Neural progenitor cell (in vitro differentiated cells): ENCODE measurements around the gene FGD4. TPM values are rescaled to one million over a fixed set of nuclear protein-coding genes. Genes with fewer than 3 reads are reported as not detected.
"Not testable (repeated sequence)": the region's sequence is repeated elsewhere in the genome, so short reads cannot be mapped to it uniquely, and the experiment has no call there.

Source experiments
- DNase-seq: peaks from one replicate; pipeline ENCODE4 v3.0.0-alpha.2; 2016; ENCODE audit warnings: low spot score
- H2AFZ ChIP-seq: fragments of 200-600 bp; sonication (generic); replicated peaks from 2 replicates; pipeline ENCODE4 v1.6.1; 2016; ENCODE audit warnings: antibody characterized with exemption
- H3F3A ChIP-seq: fragments of 200-600 bp; sonication (generic); 2 replicates; pipeline ENCODE4 v1.6.1; 2016; ENCODE audit warnings: antibody characterized with exemption, low read depth
- H3K27ac ChIP-seq: fragments of 200-600 bp; sonication (generic); 2 replicates; pipeline ENCODE4 v1.5.1; 2016; ENCODE audit warnings: mild to moderate bottlenecking
- H3K27me3 ChIP-seq: fragments of 200-600 bp; sonication (generic); 2 replicates; pipeline ENCODE4 v1.6.1; 2016; ENCODE audit warnings: mild to moderate bottlenecking, moderate library complexity
- H3K36me3 ChIP-seq: fragments of 200-600 bp; sonication (generic); 2 replicates; pipeline ENCODE4 v1.5.1; 2016
- H3K4me1 ChIP-seq: fragments of 200-600 bp; sonication (generic); 2 replicates; pipeline ENCODE4 v1.6.1; 2016; ENCODE audit warnings: mixed run types
- H3K4me2 ChIP-seq: fragments of 200-600 bp; sonication (generic); 2 replicates; pipeline ENCODE4 v1.6.1; 2016
- H3K4me3 ChIP-seq: fragments of 200-600 bp; sonication (generic); 2 replicates; pipeline ENCODE4 v1.5.1; 2016
- H3K79me2 ChIP-seq: fragments of 200-600 bp; sonication (generic); 2 replicates; pipeline ENCODE4 v1.6.1; 2016; ENCODE audit warnings: low read depth
- H3K9ac ChIP-seq: fragments of 200-600 bp; sonication (generic); 2 replicates; pipeline ENCODE4 v1.6.1; 2016
- H3K9me3 ChIP-seq: fragments of 200-600 bp; sonication (generic); 2 replicates; pipeline ENCODE4 v1.5.1; 2016; ENCODE audit warnings: low read depth
- H4K20me1 ChIP-seq: fragments of 200-600 bp; sonication (generic); 2 replicates; pipeline ENCODE4 v1.6.1; 2016; ENCODE audit warnings: low read depth
- H3K27ac Mint-ChIP-seq: 3 replicates; pipeline ENCODE4 v1.8.0; 2021; ENCODE audit warnings: mixed read lengths
- H3K27me3 Mint-ChIP-seq: 2 replicates; pipeline ENCODE4 v1.8.0; 2022; ENCODE audit warnings: low read depth, mild to moderate bottlenecking, inconsistent platforms, moderate library complexity, mixed read lengths; ENCODE audit not compliant: insufficient read depth
- H3K36me3 Mint-ChIP-seq: 3 replicates; pipeline ENCODE4 v1.8.0; 2021; ENCODE audit warnings: mixed read lengths
- H3K4me1 Mint-ChIP-seq: 3 replicates; pipeline ENCODE4 v1.8.0; 2021; ENCODE audit warnings: mixed read lengths
- H3K4me3 Mint-ChIP-seq: 3 replicates; pipeline ENCODE4 v1.8.0; 2021; ENCODE audit warnings: mild to moderate bottlenecking, moderate library complexity, mixed read lengths
- H3K9me3 Mint-ChIP-seq: 3 replicates; pipeline ENCODE4 v1.8.0; 2020; ENCODE audit warnings: mixed read lengths
- CTCF ChIP-seq: fragments of 200-600 bp; sonication (generic); IDR thresholded peaks from 2 replicates; pipeline ENCODE4 v1.5.1; 2017; ENCODE audit warnings: antibody characterized with exemption, mild to moderate bottlenecking
- EZH2 ChIP-seq: fragments of 200-600 bp; sonication (generic); IDR thresholded peaks from 2 replicates; pipeline ENCODE4 v1.6.1; 2017; ENCODE audit warnings: antibody characterized with exemption, mild to moderate bottlenecking, moderate library complexity
- EZH2phosphoT487 ChIP-seq: fragments of 200-600 bp; sonication (generic); IDR thresholded peaks from 2 replicates; pipeline ENCODE4 v1.6.1; 2017; ENCODE audit warnings: antibody characterized with exemption
- total RNA-seq: library from RNA; depleted of rRNA; stranded (reverse); fragments of >200 nt; gene quantifications from 2 replicates; pipeline ENCODE4 v1.2.3, GENCODE V29; 2015; ENCODE audit warnings: low replicate concordance

Gene FGD4
- total RNA-seq, 1 donor from 2014 or later, result 41.4 TPM

DNA sequence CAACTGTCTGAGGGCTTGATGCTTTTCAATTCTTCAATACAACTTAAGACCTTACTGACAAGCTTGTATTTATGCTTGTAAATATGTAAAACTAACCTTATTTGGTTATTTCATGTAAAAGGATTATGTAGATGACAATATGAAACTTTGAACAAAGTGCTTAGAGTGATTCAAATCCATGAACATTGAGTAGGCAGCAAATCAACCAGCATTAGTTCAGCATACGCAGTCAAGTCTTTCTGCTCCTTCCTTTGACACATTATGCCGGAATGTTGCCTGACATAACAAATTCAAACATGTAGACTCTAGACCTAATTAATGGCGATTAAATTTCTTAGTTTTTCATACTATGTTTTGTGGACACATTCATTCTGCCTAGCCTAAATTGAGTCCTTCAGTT lies 105.2 kb downstream of the FGD4 start:
- Histone ChIP-seq H3F3A (peaks cover 35% of the 10 kb centered on the region), H3K27me3 (no peaks in the 10 kb centered on the region), H3K79me2 (peaks cover 93% of the 10 kb centered on the region), H3K9ac (no peak overlapping the region), H2AFZ (no peak overlapping the region), H3K27ac (no peak overlapping the region), H4K20me1 (peaks cover 62% of the 10 kb centered on the region), H3K4me1 (peaks cover 75% of the 10 kb centered on the region), H3K4me3 (peak overlapping the region; percentile 61), H3K36me3 (no peaks in the 10 kb centered on the region), H3K4me2 (peak overlapping the region; percentile 93), H3K9me3 (no peaks in the 10 kb centered on the region)
- TF ChIP-seq EZH2, result no peak
- TF ChIP-seq CTCF, result no peak
- TF ChIP-seq EZH2phosphoT487, result no peak
- peak overlapping the region; percentile 92 for H3K4me3 Mint-ChIP-seq
- DNase-seq, result no peak
- no peaks in the 10 kb centered on the region for H3K36me3 Mint-ChIP-seq
- H3K27me3 Mint-ChIP-seq, result no peaks in the 10 kb centered on the region
- H3K9me3 Mint-ChIP-seq, result no peaks in the 10 kb centered on the region
- H3K4me1 Mint-ChIP-seq, result peaks cover 54% of the 10 kb centered on the region
- peak overlapping the region; percentile 14 for H3K27ac Mint-ChIP-seq

GRCh38 chr12:32505067-32505945 lies 105.9 kb downstream of the FGD4 start:
- DNase-seq, result no peak
- H3K27me3 ChIP-seq, result no peaks in the 10 kb centered on the region
- peak overlapping the region; percentile 61 for H3K4me3 ChIP-seq
- peak overlapping the region; percentile 93 for H3K4me2 ChIP-seq
- peaks cover 69% of the 10 kb centered on the region for H4K20me1 ChIP-seq
- no peaks in the 10 kb centered on the region for H3K36me3 ChIP-seq
- H3K9ac ChIP-seq, result no peak overlapping the region
- H3K27me3 Mint-ChIP-seq, result no peaks in the 10 kb centered on the region
- TF ChIP-seq EZH2phosphoT487, result no peak
- H3K79me2 ChIP-seq, result peaks cover 93% of the 10 kb centered on the region
- no peak overlapping the region for H2AFZ ChIP-seq
- H3K4me1 ChIP-seq, result peaks cover 77% of the 10 kb centered on the region
- peaks cover 35% of the 10 kb centered on the region for H3F3A ChIP-seq
- no peak overlapping the region for H3K27ac Mint-ChIP-seq
- peak overlapping the region; percentile 11 for H3K27ac ChIP-seq
- H3K9me3 ChIP-seq, result no peaks in the 10 kb centered on the region
- no peaks in the 10 kb centered on the region for H3K9me3 Mint-ChIP-seq
- H3K36me3 Mint-ChIP-seq, result no peaks in the 10 kb centered on the region
- peak overlapping the region; percentile 92 for H3K4me3 Mint-ChIP-seq
- H3K4me1 Mint-ChIP-seq, result peaks cover 55% of the 10 kb centered on the region

- H3K4me1 Mint-ChIP-seq, result peaks cover 44% of the 10 kb centered on the region
- Histone ChIP-seq H3K4me1 (peaks cover 69% of the 10 kb centered on the region), H4K20me1 (peaks cover 84% of the 10 kb centered on the region), H3F3A (peaks cover 18% of the 10 kb centered on the region), H3K79me2 (peaks cover 100% of the 10 kb centered on the region), H3K4me2 (peak overlapping the region; percentile 17)
- not testable (repeated sequence) for H3K27ac Mint-ChIP-seq, H3K9me3 ChIP-seq, H2AFZ ChIP-seq, DNase-seq, H3K4me3 ChIP-seq, H3K36me3 Mint-ChIP-seq, H3K27ac ChIP-seq, H3K27me3 ChIP-seq, H3K9ac ChIP-seq, H3K4me3 Mint-ChIP-seq, H3K36me3 ChIP-seq, H3K9me3 Mint-ChIP-seq, H3K27me3 Mint-ChIP-seq
Measured at GRCh38 chr12:32507096-32507941, 108.0 kb downstream of the FGD4 start.

DNA sequence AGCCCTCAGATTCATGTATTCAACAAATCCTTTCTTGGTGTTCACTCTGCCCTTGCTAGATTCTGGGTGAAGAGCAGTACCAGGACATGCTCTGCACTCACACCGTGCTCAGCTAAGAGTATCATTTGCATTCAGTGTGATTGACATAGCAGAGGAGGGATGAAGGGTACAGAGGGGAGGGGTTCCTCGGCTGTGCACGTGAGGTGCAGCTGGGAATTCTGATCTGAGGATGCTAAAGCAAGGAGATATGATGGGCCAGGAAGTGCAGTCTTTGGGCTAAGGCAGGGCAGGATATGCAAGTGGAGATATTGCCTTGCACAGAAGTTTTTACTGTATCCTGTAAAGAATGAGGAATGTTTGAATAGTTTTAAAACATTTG lies 108.6 kb downstream of the FGD4 start:
- H2AFZ ChIP-seq, result no peak overlapping the region
- no peak overlapping the region for H3K9ac ChIP-seq
- H3K4me3 ChIP-seq, result no peak overlapping the region
- no peaks in the 10 kb centered on the region for H3K27me3 ChIP-seq
- H3K36me3 ChIP-seq, result no peaks in the 10 kb centered on the region
- peaks cover 72% of the 10 kb centered on the region for H3K4me1 ChIP-seq
- H3K27me3 Mint-ChIP-seq, result peaks cover under 1% of the 10 kb centered on the region
- peaks cover 12% of the 10 kb centered on the region for H3F3A ChIP-seq
- H3K36me3 Mint-ChIP-seq, result peaks cover 6% of the 10 kb centered on the region
- H3K4me2 ChIP-seq, result peak overlapping the region; percentile 17
- no peaks in the 10 kb centered on the region for H3K9me3 ChIP-seq
- H3K9me3 Mint-ChIP-seq, result no peaks in the 10 kb centered on the region
- TF ChIP-seq EZH2 (no peak), CTCF (no peak)
- no peak overlapping the region for H3K27ac ChIP-seq
- peaks cover 100% of the 10 kb centered on the region for H3K79me2 ChIP-seq
- no peak overlapping the region for H3K4me3 Mint-ChIP-seq
- no peak overlapping the region for H3K27ac Mint-ChIP-seq
- peaks cover 45% of the 10 kb centered on the region for H3K4me1 Mint-ChIP-seq
- peaks cover 90% of the 10 kb centered on the region for H4K20me1 ChIP-seq
- peak; percentile 25 for DNase-seq
